Fibroblast of villous mesenchyme (primary cell): ENCODE data around the gene AMMECR1L. TPM values are rescaled to one million over a fixed set of nuclear protein-coding genes. Genes with fewer than 3 reads are reported as not detected.
"Not testable (repeated sequence)": the region's sequence is repeated elsewhere in the genome, so short reads cannot be mapped to it uniquely, and the experiment has no call there.

Experiments
- DNase-seq: peaks from one replicate; pipeline ENCODE4 v3.0.0-alpha.2; 2010; ENCODE audit warnings: low read depth
- H3K4me3 ChIP-seq: 2 replicates; pipeline ENCODE4 v1.5.1; 2011; ENCODE audit warnings: low read depth, mild to moderate bottlenecking, low read length
- total RNA-seq: library from RNA; depleted of rRNA; stranded (reverse); fragments of >200 nt; gene quantifications from 2 replicates; pipeline ENCODE4 v1.2.3, GENCODE V29; 2012
- TF ChIP-seq, protein P1 (sequence below): IDR thresholded peaks from 2 replicates; pipeline ENCODE4 v1.5.1; 2012; ENCODE audit warnings: low read depth, mild to moderate bottlenecking, low read length; ENCODE audit not compliant: insufficient read depth

AMMECR1L gene
- total RNA-seq, 1 donor = 22.0 TPM

DNA sequence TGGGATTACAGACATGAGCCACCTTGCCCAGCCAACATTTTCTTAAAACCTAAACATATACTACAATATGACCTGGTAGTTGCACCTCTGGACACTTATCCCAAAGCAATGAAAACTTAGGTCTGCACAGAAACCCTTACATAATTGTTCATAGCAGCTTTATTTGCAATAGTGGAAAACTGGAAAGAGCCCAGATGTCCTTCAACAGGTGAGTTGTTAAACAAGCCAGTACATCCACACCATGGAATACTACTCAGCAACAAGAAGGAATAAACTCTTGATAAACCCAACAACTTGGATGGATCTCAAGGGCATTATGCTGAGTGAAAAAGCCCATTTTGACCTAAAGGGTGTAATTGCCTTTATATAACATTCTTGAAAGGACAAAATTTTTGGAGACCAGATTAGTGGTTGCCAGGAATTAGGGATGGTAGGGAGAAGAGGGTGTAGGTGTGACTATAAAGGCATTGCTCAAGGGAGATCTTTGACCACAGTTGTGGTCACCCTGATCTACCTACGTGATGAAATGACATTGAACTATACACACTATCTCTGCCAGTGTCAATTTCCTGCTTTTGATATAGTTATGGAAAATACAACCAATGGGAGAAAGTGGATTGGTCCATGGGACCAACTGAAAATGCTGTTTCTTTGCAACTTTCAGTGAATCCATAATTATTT lies 11.9 kb upstream of the AMMECR1L start:
- no peak overlapping the region for H3K4me3 ChIP-seq
- DNase-seq = no peak
- TF ChIP-seq, protein P1, sequence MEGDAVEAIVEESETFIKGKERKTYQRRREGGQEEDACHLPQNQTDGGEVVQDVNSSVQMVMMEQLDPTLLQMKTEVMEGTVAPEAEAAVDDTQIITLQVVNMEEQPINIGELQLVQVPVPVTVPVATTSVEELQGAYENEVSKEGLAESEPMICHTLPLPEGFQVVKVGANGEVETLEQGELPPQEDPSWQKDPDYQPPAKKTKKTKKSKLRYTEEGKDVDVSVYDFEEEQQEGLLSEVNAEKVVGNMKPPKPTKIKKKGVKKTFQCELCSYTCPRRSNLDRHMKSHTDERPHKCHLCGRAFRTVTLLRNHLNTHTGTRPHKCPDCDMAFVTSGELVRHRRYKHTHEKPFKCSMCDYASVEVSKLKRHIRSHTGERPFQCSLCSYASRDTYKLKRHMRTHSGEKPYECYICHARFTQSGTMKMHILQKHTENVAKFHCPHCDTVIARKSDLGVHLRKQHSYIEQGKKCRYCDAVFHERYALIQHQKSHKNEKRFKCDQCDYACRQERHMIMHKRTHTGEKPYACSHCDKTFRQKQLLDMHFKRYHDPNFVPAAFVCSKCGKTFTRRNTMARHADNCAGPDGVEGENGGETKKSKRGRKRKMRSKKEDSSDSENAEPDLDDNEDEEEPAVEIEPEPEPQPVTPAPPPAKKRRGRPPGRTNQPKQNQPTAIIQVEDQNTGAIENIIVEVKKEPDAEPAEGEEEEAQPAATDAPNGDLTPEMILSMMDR = no peak

DNA sequence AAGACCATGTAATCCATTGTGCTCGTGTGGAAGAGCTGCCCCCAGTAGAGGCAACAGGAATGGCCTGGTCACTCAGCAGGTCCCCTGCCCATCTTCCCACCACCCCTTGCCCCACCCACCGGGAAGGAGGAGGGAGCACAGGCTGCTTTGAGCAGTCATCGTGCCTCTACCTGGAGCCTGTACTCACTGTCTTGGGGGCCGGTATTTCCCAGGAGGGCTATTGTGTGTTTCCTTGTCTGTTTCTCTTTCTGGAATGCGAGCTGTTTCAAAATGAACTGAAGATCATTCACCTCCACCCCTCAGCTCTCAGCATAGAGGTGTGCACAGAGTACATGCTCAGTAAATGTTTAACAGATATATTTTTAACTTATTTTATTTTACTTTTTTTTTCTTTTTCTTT lies 7.7 kb upstream of the AMMECR1L start:
- DNase-seq = no peak
- TF ChIP-seq, protein P1 = no peak

DNA sequence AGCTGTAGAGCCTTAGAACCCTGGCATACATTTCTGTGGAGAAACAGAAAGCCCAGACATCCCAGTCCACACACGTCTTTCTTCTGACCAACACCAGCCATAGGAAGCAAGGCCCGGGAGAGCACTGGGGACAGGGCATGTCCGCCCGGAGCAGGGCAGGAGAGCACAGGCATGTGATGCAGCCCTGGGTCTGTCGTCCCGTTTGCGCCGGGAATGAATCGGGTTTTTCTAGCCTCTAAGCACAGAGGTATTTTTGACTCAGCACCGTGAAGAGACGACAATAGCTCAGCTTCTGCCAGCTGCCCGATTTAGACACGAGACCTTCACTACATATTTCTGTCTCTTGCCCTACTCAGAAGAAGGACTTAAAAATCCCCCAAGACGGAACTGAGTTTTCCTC lies 7.3 kb upstream of the AMMECR1L start:
- DNase-seq = no peak
- TF ChIP-seq, protein P1 = no peak
- H3K4me3 ChIP-seq = no peak overlapping the region

More for the DNA sequence above, 7.7 kb upstream of the AMMECR1L start:
- no peak overlapping the region for H3K4me3 ChIP-seq

GRCh38 chr2:127891811-127892210 lies 6.1 kb upstream of the AMMECR1L start:
- TF ChIP-seq, protein P1 = no peak
- H3K4me3 ChIP-seq = no peak overlapping the region
- DNase-seq = peak; percentile 11

GRCh38 chr2:127890756-127891155 lies 5.0 kb upstream of the AMMECR1L start:
- DNase-seq, H3K4me3 ChIP-seq: not testable (repeated sequence)

- DNase-seq = peak; percentile 61
- TF ChIP-seq, protein P1 = no peak
- H3K4me3 ChIP-seq = no peak overlapping the region
These were observed 3.0 kb upstream of the AMMECR1L start for GRCh38 chr2:127888772-127889171.

GRCh38 chr2:127887776-127888130 lies 2.0 kb upstream of the AMMECR1L start:
- TF ChIP-seq, protein P1 = no peak
- peak; percentile 85 for DNase-seq
- H3K4me3 ChIP-seq = peak overlapping the region; percentile 49
